Measurements from ENCODE around the gene ATP7B. TPM values are rescaled to one million over a fixed set of nuclear protein-coding genes. Genes with fewer than 3 reads are reported as not detected.
A peak's percentile ranks its signal among the peaks of the same experiment; 100 is the strongest.

The ATP7B gene
- total RNA-seq, 4 donors from 2014 or later, result 17.6 to 32.9 (median 22.6) TPM

GRCh38 chr13:51981355-51981754 lies 29.9 kb downstream of the ATP7B start:
- intact Hi-C loops (cut with DNase I; ENCODE audit: low total_unique reads), result no loop called here
- Histone ChIP-seq H3K36me3 (no peaks in the 10 kb centered on the region), H3K27me3 (no peaks in the 10 kb centered on the region), H3K4me3 (no peak overlapping the region), H3K27ac (no peak overlapping the region), H3K4me1 (peaks cover 0 to 5% (median 2%) of the 10 kb centered on the region in 4 donors), H3K9me3 (no peaks in the 10 kb centered on the region)
- DNase-seq, result no peak
- in situ Hi-C loops (cut with MboI; ENCODE audit: low pct_ligation_motif_present in 1 of 4, low pct_unique_long_range_greater_than_20kb in 1 of 4, low sequenced_read_pairs in 3 of 4), result no loop called here
- 89 to 91% methylated on average over 4 of the region's 4 CpGs for WGBS, 2 donors (ENCODE audit: low coverage in 1 of 2)
- no peak for TF ChIP-seq POLR2AphosphoS5 (IDR thresholded peaks at IDR 0.05)
- TF ChIP-seq POLR2A (IDR thresholded peaks at IDR 0.05), result no peak
- TF ChIP-seq EP300 (IDR thresholded peaks at IDR 0.05; ENCODE audit: low read depth), result no peak

GRCh38 chr13:51980908-51981307 lies 30.3 kb downstream of the ATP7B start:
- no peak for DNase-seq
- Histone ChIP-seq H3K4me1 (peaks cover 0 to 5% (median 2%) of the 10 kb centered on the region in 4 donors), H3K27ac (no peak overlapping the region), H3K4me3 (no peak overlapping the region), H3K36me3 (no peaks in the 10 kb centered on the region), H3K9me3 (no peaks in the 10 kb centered on the region), H3K27me3 (no peaks in the 10 kb centered on the region)
- intact Hi-C loops (cut with DNase I; ENCODE audit: low total_unique reads) (no loop called here), in situ Hi-C loops (cut with MboI; ENCODE audit: low pct_ligation_motif_present in 1 of 4, low pct_unique_long_range_greater_than_20kb in 1 of 4, low sequenced_read_pairs in 3 of 4) (no loop called here)
- 66 to 81% methylated on average over 4 of the region's 4 CpGs for whole genome bisulfite sequencing, 2 donors (ENCODE audit: low coverage in 1 of 2)
- TF ChIP-seq POLR2A (IDR thresholded peaks at IDR 0.05), result no peak

GRCh38 chr13:51978796-51979556 lies 32.3 kb downstream of the ATP7B start:
- Histone ChIP-seq H3K36me3 (no peaks in the 10 kb centered on the region), H3K9me3 (no peaks in the 10 kb centered on the region), H3K27me3 (no peaks in the 10 kb centered on the region), H3K4me1 (peaks cover 0 to 5% (median 2%) of the 10 kb centered on the region in 4 donors), H3K27ac (no peak overlapping the region), H3K4me3 (no peak overlapping the region)
- intact Hi-C loops (cut with DNase I; ENCODE audit: low total_unique reads), result no loop called here
- in situ Hi-C loops (cut with MboI; ENCODE audit: low pct_ligation_motif_present in 1 of 4, low pct_unique_long_range_greater_than_20kb in 1 of 4, low sequenced_read_pairs in 3 of 4), result no loop called here
- 63 to 80% methylated on average over 1 to 5 of the region's 5 CpGs for WGBS, 2 donors (ENCODE audit: low coverage in 1 of 2)
- DNase-seq, result peak; percentile 40
- TF ChIP-seq POLR2A (IDR thresholded peaks at IDR 0.05) (peak; percentile 40), CTCF (IDR thresholded peaks at IDR 0.05) (no peak), EP300 (IDR thresholded peaks at IDR 0.05; ENCODE audit: low read depth) (no peak), POLR2AphosphoS5 (IDR thresholded peaks at IDR 0.05) (peak in 1 of 3 donors; percentile 28)

GRCh38 chr13:51977625-51978024 lies 33.6 kb downstream of the ATP7B start:
- TF ChIP-seq POLR2A (IDR thresholded peaks at IDR 0.05) (no peak), CTCF (IDR thresholded peaks at IDR 0.05) (no peak), POLR2AphosphoS5 (IDR thresholded peaks at IDR 0.05) (no peak), EP300 (IDR thresholded peaks at IDR 0.05; ENCODE audit: low read depth) (no peak)

GRCh38 chr13:51976890-51977289 lies 34.4 kb downstream of the ATP7B start:
- WGBS, 2 donors (ENCODE audit: low coverage in 1 of 2), result 71 to 87% methylated on average over 5 of the region's 5 CpGs
- TF ChIP-seq POLR2AphosphoS5 (IDR thresholded peaks at IDR 0.05), result no peak
- TF ChIP-seq POLR2A (IDR thresholded peaks at IDR 0.05), result no peak
- no peak for TF ChIP-seq EP300 (IDR thresholded peaks at IDR 0.05; ENCODE audit: low read depth)
- no peak for TF ChIP-seq CTCF (IDR thresholded peaks at IDR 0.05)
- Histone ChIP-seq H3K4me1 (peaks cover 0 to 5% (median 2%) of the 10 kb centered on the region in 4 donors), H3K27me3 (no peaks in the 10 kb centered on the region), H3K27ac (no peak overlapping the region), H3K36me3 (no peaks in the 10 kb centered on the region), H3K4me3 (no peak overlapping the region), H3K9me3 (no peaks in the 10 kb centered on the region)
- in situ Hi-C loops (cut with MboI; ENCODE audit: low pct_ligation_motif_present in 1 of 4, low pct_unique_long_range_greater_than_20kb in 1 of 4, low sequenced_read_pairs in 3 of 4), result no loop called here
- no peak for DNase-seq
- intact Hi-C loops (cut with DNase I; ENCODE audit: low total_unique reads), result no loop called here

More at GRCh38 chr13:51977625-51978024, 33.6 kb downstream of the ATP7B start:
- Histone ChIP-seq H3K27me3 (no peaks in the 10 kb centered on the region), H3K4me1 (peaks cover 0 to 5% (median 2%) of the 10 kb centered on the region in 4 donors), H3K27ac (no peak overlapping the region), H3K36me3 (no peaks in the 10 kb centered on the region), H3K9me3 (no peaks in the 10 kb centered on the region), H3K4me3 (no peak overlapping the region)
- DNase-seq, result no peak
- intact Hi-C loops (cut with DNase I; ENCODE audit: low total_unique reads) (no loop called here), in situ Hi-C loops (cut with MboI; ENCODE audit: low pct_ligation_motif_present in 1 of 4, low pct_unique_long_range_greater_than_20kb in 1 of 4, low sequenced_read_pairs in 3 of 4) (no loop called here)
- WGBS, 2 donors (ENCODE audit: low coverage in 1 of 2), result 95 to 97% methylated on average over 5 of the region's 5 CpGs

Data from transverse colon (tissue), 4 donors.